AG04450 (cell line): Measurements from ENCODE around the gene PRRC2B. TPM values are rescaled to one million over a fixed set of nuclear protein-coding genes. Genes with fewer than 3 reads are reported as not detected.
"Not testable (repeated sequence)": the region's sequence is repeated elsewhere in the genome, so short reads cannot be mapped to it uniquely, and the experiment has no call there.

Source experiments
- CTCF ChIA-PET: fragments of 300-600, 350-600 bp; formaldehyde crosslinking; extraction: SDS; loops from one replicate; lab custom pipeline; 2022; ENCODE audit warnings: antibody characterized with exemption, inconsistent platforms; lab: Charles Lee
- POLR2A ChIA-PET: fragments of 350-600 bp; formaldehyde crosslinking; extraction: SDS; loops from one replicate; lab custom pipeline; 2021; ENCODE audit warnings: antibody characterized with exemption, inconsistent platforms; lab: Yijun Ruan, JAX
- DNase-seq: peaks from one replicate; pipeline ENCODE4 v3.0.0-alpha.2; 2011; ENCODE audit warnings: low read depth, low spot score
- H3K27ac ChIP-seq: one replicate; pipeline ENCODE4 v1.5.1; 2012; ENCODE audit warnings: low read depth, low read length, control low read depth
- H3K27me3 ChIP-seq: one replicate; pipeline ENCODE4 v1.6.0; 2012; ENCODE audit warnings: low read length; ENCODE audit not compliant: control insufficient read depth, insufficient read depth
- H3K4me3 ChIP-seq: 2 replicates; pipeline ENCODE4 v1.5.1; 2011; ENCODE audit warnings: mild to moderate bottlenecking, low read depth, low read length, control low read depth
- H3K9me3 ChIP-seq: 2 replicates; pipeline ENCODE4 v1.5.1; 2012; ENCODE audit warnings: low read length; ENCODE audit not compliant: control insufficient read depth, insufficient read depth
- polyA plus RNA-seq: library from polyadenylated mRNA; depleted of rRNA; stranded (reverse); fragments of >200 nt; gene quantifications from 2 replicates; pipeline ENCODE4 v1.2.3, GENCODE V29; 2011
- TF ChIP-seq, protein P1 (sequence below): IDR thresholded peaks from 2 replicates; pipeline ENCODE4 v1.5.1; 2011; ENCODE audit warnings: low read depth, low read length, control low read depth, inconsistent platforms

The PRRC2B gene
- polyA plus RNA-seq, 1 experiment = 31.8 TPM

DNA sequence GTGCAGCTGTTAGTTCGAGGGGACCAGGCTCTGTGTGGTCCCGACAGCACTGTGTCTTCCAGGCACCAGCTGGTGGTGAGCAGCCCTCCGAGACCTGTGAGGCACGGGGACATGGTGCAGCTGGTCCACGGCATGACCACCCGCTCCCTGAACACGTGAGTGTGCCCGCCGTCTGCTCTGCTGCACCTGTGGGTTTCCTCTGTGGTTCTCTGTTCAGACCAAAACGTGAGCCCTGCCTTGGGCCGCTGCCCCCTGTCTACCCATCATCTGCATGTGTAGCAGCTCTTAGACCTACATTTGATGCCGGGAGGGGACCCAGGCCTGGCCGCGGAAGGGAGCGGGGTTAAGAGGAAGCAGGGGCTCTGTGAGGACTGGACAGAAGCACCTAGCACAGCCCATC lies 119.3 kb downstream of the PRRC2B start:
- no peak overlapping the region for H3K27ac ChIP-seq
- ChIA-PET POLR2A (no interaction called here), CTCF (no interaction called here)
- no peak overlapping the region for H3K4me3 ChIP-seq
- H3K27me3 ChIP-seq = no peaks in the 10 kb centered on the region
- peaks cover 3% of the 10 kb centered on the region for H3K9me3 ChIP-seq
- TF ChIP-seq, protein P1, sequence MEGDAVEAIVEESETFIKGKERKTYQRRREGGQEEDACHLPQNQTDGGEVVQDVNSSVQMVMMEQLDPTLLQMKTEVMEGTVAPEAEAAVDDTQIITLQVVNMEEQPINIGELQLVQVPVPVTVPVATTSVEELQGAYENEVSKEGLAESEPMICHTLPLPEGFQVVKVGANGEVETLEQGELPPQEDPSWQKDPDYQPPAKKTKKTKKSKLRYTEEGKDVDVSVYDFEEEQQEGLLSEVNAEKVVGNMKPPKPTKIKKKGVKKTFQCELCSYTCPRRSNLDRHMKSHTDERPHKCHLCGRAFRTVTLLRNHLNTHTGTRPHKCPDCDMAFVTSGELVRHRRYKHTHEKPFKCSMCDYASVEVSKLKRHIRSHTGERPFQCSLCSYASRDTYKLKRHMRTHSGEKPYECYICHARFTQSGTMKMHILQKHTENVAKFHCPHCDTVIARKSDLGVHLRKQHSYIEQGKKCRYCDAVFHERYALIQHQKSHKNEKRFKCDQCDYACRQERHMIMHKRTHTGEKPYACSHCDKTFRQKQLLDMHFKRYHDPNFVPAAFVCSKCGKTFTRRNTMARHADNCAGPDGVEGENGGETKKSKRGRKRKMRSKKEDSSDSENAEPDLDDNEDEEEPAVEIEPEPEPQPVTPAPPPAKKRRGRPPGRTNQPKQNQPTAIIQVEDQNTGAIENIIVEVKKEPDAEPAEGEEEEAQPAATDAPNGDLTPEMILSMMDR = no peak
- DNase-seq = no peak

DNA sequence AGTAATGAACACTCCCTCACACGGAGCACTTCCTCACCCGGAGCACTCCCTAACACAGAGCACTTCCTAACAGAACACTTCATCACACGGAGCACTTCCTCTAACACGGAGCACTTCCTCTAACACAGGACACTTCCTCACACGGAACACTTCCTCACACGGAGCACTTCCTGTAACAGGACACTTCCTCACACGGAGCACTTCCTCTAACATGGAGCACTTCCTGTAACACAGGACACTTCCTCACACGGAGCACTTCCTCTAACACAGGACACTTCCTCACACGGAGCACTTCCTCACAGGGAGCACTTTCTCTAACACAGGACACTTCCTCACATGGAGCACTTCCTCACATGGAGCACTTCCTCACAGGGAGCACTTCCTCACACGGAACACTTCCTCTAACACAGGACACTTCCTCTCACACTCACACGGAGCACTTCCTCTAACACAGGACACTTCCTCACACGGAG lies 121.7 kb downstream of the PRRC2B start:
- POLR2A ChIA-PET, H3K27me3 ChIP-seq, DNase-seq, H3K4me3 ChIP-seq, H3K27ac ChIP-seq, H3K9me3 ChIP-seq, CTCF ChIA-PET: not testable (repeated sequence)

DNA sequence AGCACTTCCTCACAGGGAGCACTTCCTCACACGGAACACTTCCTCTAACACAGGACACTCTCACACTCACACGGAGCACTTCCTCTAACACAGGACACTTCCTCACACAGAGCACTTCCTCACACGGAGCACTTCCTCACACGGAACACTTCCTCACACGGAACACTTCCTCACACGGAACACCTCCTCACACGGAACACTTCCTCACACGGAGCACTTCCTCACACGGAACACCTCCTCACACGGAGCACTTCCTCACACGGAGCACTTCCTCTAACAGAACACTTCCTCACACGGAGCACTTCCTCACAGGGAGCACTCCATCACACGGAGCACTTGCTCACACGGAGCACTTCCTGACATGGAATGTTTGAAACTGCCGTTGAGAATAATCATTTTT lies 122.2 kb downstream of the PRRC2B start:
- no peaks in the 10 kb centered on the region for H3K27me3 ChIP-seq
- no peak for DNase-seq
- POLR2A ChIA-PET = no interaction called here
- H3K9me3 ChIP-seq = peaks cover 3% of the 10 kb centered on the region
- no peak overlapping the region for H3K4me3 ChIP-seq
- CTCF ChIA-PET = no interaction called here
- TF ChIP-seq, protein P1 = no peak
- H3K27ac ChIP-seq = no peak overlapping the region

DNA sequence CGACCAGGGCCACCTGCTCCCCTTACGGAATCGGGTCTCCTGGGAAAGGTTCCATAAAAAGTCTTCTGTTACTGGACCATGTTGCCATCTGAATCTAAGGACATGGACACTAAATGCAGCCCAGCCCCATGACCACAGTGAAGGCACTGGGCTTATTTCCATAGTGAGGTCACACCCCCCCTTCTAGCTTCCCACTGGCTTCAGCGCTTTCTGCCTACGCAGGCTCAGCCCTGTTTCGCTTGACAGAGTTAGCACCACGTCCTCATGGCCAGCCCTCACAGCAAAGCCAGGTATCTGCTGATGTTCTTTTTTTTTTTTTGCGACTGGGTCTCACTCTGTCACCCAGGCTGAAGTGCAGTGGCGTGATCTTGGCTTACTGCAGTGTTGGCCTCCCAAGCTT lies 123.0 kb downstream of the PRRC2B start:
- ChIA-PET POLR2A (no interaction called here), CTCF (no interaction called here)

DNA sequence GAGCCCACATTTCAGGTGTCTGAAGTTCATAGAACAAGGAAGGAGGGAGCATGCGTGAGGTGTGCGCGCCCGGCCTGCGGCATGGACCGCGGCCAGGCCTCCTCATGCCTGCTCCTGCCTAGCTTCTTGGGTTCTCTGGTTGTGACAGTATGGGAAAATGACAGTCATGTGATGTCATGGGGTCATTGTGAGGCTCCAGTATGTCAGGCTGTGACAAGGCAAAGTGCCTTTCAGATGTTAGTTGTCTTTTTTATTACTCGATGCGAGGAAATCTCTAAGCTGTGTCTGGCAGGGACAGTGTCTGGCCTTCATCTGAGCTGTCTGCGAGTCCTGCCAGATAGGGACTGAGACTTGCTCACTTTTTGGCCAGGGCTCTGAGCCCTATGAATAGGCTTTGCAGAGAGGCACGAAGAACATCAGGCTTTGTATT lies 123.9 kb downstream of the PRRC2B start:
- H3K9me3 ChIP-seq = peaks cover 3% of the 10 kb centered on the region
- TF ChIP-seq, protein P1 = no peak
- no peak for DNase-seq
- ChIA-PET CTCF (no interaction called here), POLR2A (no interaction called here)
- H3K27ac ChIP-seq = no peak overlapping the region
- H3K4me3 ChIP-seq = no peak overlapping the region
- H3K27me3 ChIP-seq = no peaks in the 10 kb centered on the region

More for the DNA sequence above, 123.0 kb downstream of the PRRC2B start:
- DNase-seq = no peak
- TF ChIP-seq, protein P1 = no peak
- H3K27me3 ChIP-seq = no peaks in the 10 kb centered on the region
- no peak overlapping the region for H3K27ac ChIP-seq
- H3K4me3 ChIP-seq = no peak overlapping the region
- H3K9me3 ChIP-seq = peaks cover 3% of the 10 kb centered on the region

DNA sequence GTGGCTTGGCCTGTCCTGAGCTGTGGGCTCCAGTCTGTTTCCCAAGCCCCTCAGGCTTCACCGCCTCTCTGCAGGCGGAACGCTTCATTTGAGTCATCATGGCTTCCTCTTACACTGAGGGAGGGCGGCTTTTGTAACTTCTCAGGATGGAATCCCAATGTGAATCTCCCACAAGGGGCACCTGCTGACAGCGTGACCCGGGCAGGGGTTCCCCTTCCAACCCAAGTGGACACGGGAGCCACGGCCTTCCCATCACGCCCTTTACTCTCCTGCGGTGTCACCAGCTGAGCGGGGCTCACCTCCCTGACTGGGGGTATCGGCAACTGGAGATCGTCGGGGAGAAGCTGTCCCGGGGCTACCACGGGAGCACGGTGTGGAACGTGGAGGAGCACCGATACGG lies 124.7 kb downstream of the PRRC2B start:
- Histone ChIP-seq H3K4me3 (no peak overlapping the region), H3K27me3 (no peaks in the 10 kb centered on the region), H3K9me3 (peaks cover 3% of the 10 kb centered on the region), H3K27ac (no peak overlapping the region)
- no peak for DNase-seq
- ChIA-PET POLR2A (no interaction called here), CTCF (interaction anchor here (1.4 kb wide), 1 partner anchor 222 kb away, joined by 6 read pairs; the partner anchor contains the start of gene RAPGEF1)
- TF ChIP-seq, protein P1 = no peak
